Gastroesophageal sphincter (tissue), 2 donors: ENCODE measurements around the gene SPSB4.

Experiments
- EP300 ChIP-seq: sonication (generic); formaldehyde crosslinking; IDR thresholded peaks from one replicate; pipeline ENCODE4 v1.6.1; 2017; ENCODE audit warnings: antibody characterized with exemption, mild to moderate bottlenecking
- POLR2A ChIP-seq, 2 donors: fragments of 450-650 bp; IDR thresholded peaks; one replicate each; pipeline ENCODE4 v1.6.1; 2017; ENCODE audit warnings: antibody characterized with exemption in 2 of 2, mild to moderate bottlenecking in 2 of 2, moderate library complexity in 1 of 2

GRCh38 chr3:141096164-141096563 is 45.0 kb downstream of the SPSB4 start:
- no peak for TF ChIP-seq EP300
- TF ChIP-seq POLR2A (IDR thresholded peaks at IDR 0.05): no peak
